ENCODE data around the gene AEBP2. TPM values are rescaled to one million over a fixed set of nuclear protein-coding genes. Genes with fewer than 3 reads are reported as not detected.

The AEBP2 gene
- total RNA-seq, 1 experiment from 2014 or later, result 31.6 TPM

- Histone ChIP-seq H3K27ac (ENCODE audit: low read length) (no peak overlapping the region), H3K4me1 (ENCODE audit: low read length) (peaks cover 31% of the 10 kb centered on the region), H3K4me3 (ENCODE audit: low read length) (no peak overlapping the region), H3K9ac (ENCODE audit: low read length) (no peak overlapping the region), H3K36me3 (ENCODE audit: insufficient read depth, low read length) (peaks cover 9% of the 10 kb centered on the region; the same call in 1 of the 2 replicates), H3K4me2 (ENCODE audit: low read depth, low read length, poor library complexity, severe bottlenecking) (no peak overlapping the region), H4K20me1 (ENCODE audit: insufficient read depth, low read depth, low read length) (no peaks in the 10 kb centered on the region), H3K9me2 (replicated peaks; ENCODE audit: insufficient read depth, low read length) (no peaks in the 10 kb centered on the region), H3K27me3 (ENCODE audit: low read length) (no peaks in the 10 kb centered on the region), H2AFZ (ENCODE audit: low read length) (no peak overlapping the region), H3K9me3 (ENCODE audit: low read length) (no peaks in the 10 kb centered on the region), H3K79me2 (ENCODE audit: low read length) (peaks cover 99% of the 10 kb centered on the region)
- no peak for DNase-seq
Measured at GRCh38 chr12:19489168-19489567, 49.9 kb downstream of the AEBP2 start.

GRCh38 chr12:19490908-19491307 is 51.6 kb downstream of the AEBP2 start:
- H3K79me2 ChIP-seq (ENCODE audit: low read length), result peaks cover 98% of the 10 kb centered on the region
- H3K36me3 ChIP-seq (ENCODE audit: insufficient read depth, low read length), result peaks cover 18% of the 10 kb centered on the region; the same call in 1 of the 2 replicates

GRCh38 chr12:19491863-19492262 is 52.6 kb downstream of the AEBP2 start:
- Histone ChIP-seq H3K9me3 (ENCODE audit: low read length) (no peaks in the 10 kb centered on the region), H3K9ac (ENCODE audit: low read length) (no peak overlapping the region), H3K36me3 (ENCODE audit: insufficient read depth, low read length) (peaks cover 23% of the 10 kb centered on the region; the same call in 1 of the 2 replicates), H4K20me1 (ENCODE audit: insufficient read depth, low read depth, low read length) (no peaks in the 10 kb centered on the region), H3K4me2 (ENCODE audit: low read depth, low read length, poor library complexity, severe bottlenecking) (peak overlapping the region; percentile 24), H3K79me2 (ENCODE audit: low read length) (peaks cover 97% of the 10 kb centered on the region), H3K9me2 (replicated peaks; ENCODE audit: insufficient read depth, low read length) (no peaks in the 10 kb centered on the region), H2AFZ (ENCODE audit: low read length) (no peak overlapping the region), H3K4me1 (ENCODE audit: low read length) (peaks cover 31% of the 10 kb centered on the region), H3K27me3 (ENCODE audit: low read length) (no peaks in the 10 kb centered on the region), H3K27ac (ENCODE audit: low read length) (0 out of 2 replicates have a peak overlapping the region, but pooled peaks have one; percentile 1), H3K4me3 (ENCODE audit: low read length) (no peak overlapping the region)
- no peak for DNase-seq

More at GRCh38 chr12:19490908-19491307, 51.6 kb downstream of the AEBP2 start:
- Histone ChIP-seq H3K9me3 (ENCODE audit: low read length) (no peaks in the 10 kb centered on the region), H4K20me1 (ENCODE audit: insufficient read depth, low read depth, low read length) (no peaks in the 10 kb centered on the region), H2AFZ (ENCODE audit: low read length) (no peak overlapping the region), H3K4me3 (ENCODE audit: low read length) (no peak overlapping the region), H3K27ac (ENCODE audit: low read length) (0 out of 2 replicates have a peak overlapping the region, but pooled peaks have one; percentile 13), H3K9ac (ENCODE audit: low read length) (no peak overlapping the region), H3K27me3 (ENCODE audit: low read length) (no peaks in the 10 kb centered on the region), H3K4me1 (ENCODE audit: low read length) (peaks cover 31% of the 10 kb centered on the region), H3K9me2 (replicated peaks; ENCODE audit: insufficient read depth, low read length) (no peaks in the 10 kb centered on the region), H3K4me2 (ENCODE audit: low read depth, low read length, poor library complexity, severe bottlenecking) (no peak overlapping the region)
- DNase-seq, result no peak

GRCh38 chr12:19496219-19496878 is 57.1 kb downstream of the AEBP2 start:
- Histone ChIP-seq H3K9me2 (replicated peaks; ENCODE audit: insufficient read depth, low read length) (no peaks in the 10 kb centered on the region), H3K9ac (ENCODE audit: low read length) (no peak overlapping the region), H4K20me1 (ENCODE audit: insufficient read depth, low read depth, low read length) (no peaks in the 10 kb centered on the region), H2AFZ (ENCODE audit: low read length) (no peak overlapping the region), H3K36me3 (ENCODE audit: insufficient read depth, low read length) (peaks cover 41% of the 10 kb centered on the region; the same call in 1 of the 2 replicates), H3K9me3 (ENCODE audit: low read length) (no peaks in the 10 kb centered on the region), H3K27me3 (ENCODE audit: low read length) (no peaks in the 10 kb centered on the region), H3K4me2 (ENCODE audit: low read depth, low read length, poor library complexity, severe bottlenecking) (no peak overlapping the region), H3K79me2 (ENCODE audit: low read length) (peaks cover 95% of the 10 kb centered on the region), H3K27ac (ENCODE audit: low read length) (no peak overlapping the region), H3K4me1 (ENCODE audit: low read length) (peaks cover 9% of the 10 kb centered on the region), H3K4me3 (ENCODE audit: low read length) (no peak overlapping the region)
- DNase-seq, result no peak

- Histone ChIP-seq H3K4me2 (ENCODE audit: low read depth, low read length, poor library complexity, severe bottlenecking) (no peak overlapping the region), H3K36me3 (ENCODE audit: insufficient read depth, low read length) (peaks cover 41% of the 10 kb centered on the region; the same call in 1 of the 2 replicates), H3K9me3 (ENCODE audit: low read length) (no peaks in the 10 kb centered on the region), H3K9me2 (replicated peaks; ENCODE audit: insufficient read depth, low read length) (no peaks in the 10 kb centered on the region), H3K4me1 (ENCODE audit: low read length) (no peaks in the 10 kb centered on the region), H3K27ac (ENCODE audit: low read length) (no peak overlapping the region), H2AFZ (ENCODE audit: low read length) (no peak overlapping the region), H3K79me2 (ENCODE audit: low read length) (peaks cover 95% of the 10 kb centered on the region), H3K9ac (ENCODE audit: low read length) (no peak overlapping the region), H3K4me3 (ENCODE audit: low read length) (no peak overlapping the region), H4K20me1 (ENCODE audit: insufficient read depth, low read depth, low read length) (no peaks in the 10 kb centered on the region), H3K27me3 (ENCODE audit: low read length) (no peaks in the 10 kb centered on the region)
- DNase-seq, result no peak
Measured at GRCh38 chr12:19498099-19498498, 58.8 kb downstream of the AEBP2 start.

GRCh38 chr12:19499030-19499429 is 59.7 kb downstream of the AEBP2 start:
- H2AFZ ChIP-seq (ENCODE audit: low read length), result no peak overlapping the region
- H3K4me2 ChIP-seq (ENCODE audit: low read depth, low read length, poor library complexity, severe bottlenecking), result no peak overlapping the region
- H4K20me1 ChIP-seq (ENCODE audit: insufficient read depth, low read depth, low read length), result no peaks in the 10 kb centered on the region
- DNase-seq, result no peak
- H3K9me3 ChIP-seq (ENCODE audit: low read length), result no peaks in the 10 kb centered on the region
- H3K9me2 ChIP-seq (replicated peaks; ENCODE audit: insufficient read depth, low read length), result no peaks in the 10 kb centered on the region
- no peaks in the 10 kb centered on the region for H3K27me3 ChIP-seq (ENCODE audit: low read length)
- H3K4me1 ChIP-seq (ENCODE audit: low read length), result no peaks in the 10 kb centered on the region
- peaks cover 95% of the 10 kb centered on the region for H3K79me2 ChIP-seq (ENCODE audit: low read length)
- H3K4me3 ChIP-seq (ENCODE audit: low read length), result no peak overlapping the region
- H3K9ac ChIP-seq (ENCODE audit: low read length), result no peak overlapping the region
- H3K27ac ChIP-seq (ENCODE audit: low read length), result no peak overlapping the region
- H3K36me3 ChIP-seq (ENCODE audit: insufficient read depth, low read length), result peaks cover 33% of the 10 kb centered on the region; the same call in 1 of the 2 replicates

- peaks cover 7% of the 10 kb centered on the region; the same call in 1 of the 2 replicates for H4K20me1 ChIP-seq (ENCODE audit: insufficient read depth, low read depth, low read length)
Measured at GRCh38 chr12:19506497-19506896, 67.2 kb downstream of the AEBP2 start.

GRCh38 chr12:19507823-19508222 is 68.5 kb downstream of the AEBP2 start:
- no peak overlapping the region for H3K4me2 ChIP-seq (ENCODE audit: low read depth, low read length, poor library complexity, severe bottlenecking)
- no peaks in the 10 kb centered on the region for H3K4me1 ChIP-seq (ENCODE audit: low read length)

More at GRCh38 chr12:19506497-19506896, 67.2 kb downstream of the AEBP2 start:
- H3K9me3 ChIP-seq (ENCODE audit: low read length), result no peaks in the 10 kb centered on the region
- no peaks in the 10 kb centered on the region for H3K9me2 ChIP-seq (replicated peaks; ENCODE audit: insufficient read depth, low read length)
- DNase-seq, result no peak
- H3K27ac ChIP-seq (ENCODE audit: low read length), result no peak overlapping the region
- H3K4me1 ChIP-seq (ENCODE audit: low read length), result no peaks in the 10 kb centered on the region
- no peak overlapping the region for H3K4me2 ChIP-seq (ENCODE audit: low read depth, low read length, poor library complexity, severe bottlenecking)
- H3K9ac ChIP-seq (ENCODE audit: low read length), result no peak overlapping the region
- no peaks in the 10 kb centered on the region for H3K36me3 ChIP-seq (ENCODE audit: insufficient read depth, low read length)
- H3K27me3 ChIP-seq (ENCODE audit: low read length), result no peaks in the 10 kb centered on the region
- no peak overlapping the region for H3K4me3 ChIP-seq (ENCODE audit: low read length)
- peaks cover 100% of the 10 kb centered on the region for H3K79me2 ChIP-seq (ENCODE audit: low read length)
- H2AFZ ChIP-seq (ENCODE audit: low read length), result no peak overlapping the region

More at GRCh38 chr12:19507823-19508222, 68.5 kb downstream of the AEBP2 start:
- Histone ChIP-seq H4K20me1 (ENCODE audit: insufficient read depth, low read depth, low read length) (peaks cover 7% of the 10 kb centered on the region; the same call in 1 of the 2 replicates), H3K27ac (ENCODE audit: low read length) (no peak overlapping the region), H3K36me3 (ENCODE audit: insufficient read depth, low read length) (peaks cover 2% of the 10 kb centered on the region; the same call in 1 of the 2 replicates), H2AFZ (ENCODE audit: low read length) (no peak overlapping the region), H3K9me2 (replicated peaks; ENCODE audit: insufficient read depth, low read length) (no peaks in the 10 kb centered on the region), H3K4me3 (ENCODE audit: low read length) (no peak overlapping the region), H3K9ac (ENCODE audit: low read length) (no peak overlapping the region), H3K79me2 (ENCODE audit: low read length) (peaks cover 94% of the 10 kb centered on the region), H3K27me3 (ENCODE audit: low read length) (no peaks in the 10 kb centered on the region), H3K9me3 (ENCODE audit: low read length) (no peaks in the 10 kb centered on the region)
- DNase-seq, result no peak

Data from Karpas-422 (cell line).